Right renal cortex interstitium (tissue), 3 donors: ENCODE measurements around the gene NAALADL2. TPM values are rescaled to one million over a fixed set of nuclear protein-coding genes. Genes with fewer than 3 reads are reported as not detected.
A peak's percentile ranks its signal among the peaks of the same experiment; 100 is the strongest.
"Not testable (repeated sequence)": the region's sequence is repeated elsewhere in the genome, so short reads cannot be mapped to it uniquely, and the experiment has no call there.

Source experiments
- DNase-seq, 3 donors: peaks; one replicate each; pipeline ENCODE4 v3.0.0-alpha.2; 2013; ENCODE audit warnings: low read depth in 3 of 3, low spot score in 2 of 3
- polyA plus RNA-seq, 3 donors: library from polyadenylated mRNA; unstranded; fragments of 120-200 nt; gene quantifications; one replicate each; pipeline ENCODE4 v1.2.1, GENCODE V29; 2013; ENCODE audit not compliant: insufficient read length in 3 of 3

The NAALADL2 gene
- polyA plus RNA-seq, 3 donors = 18.2 to 22.0 (median 20.4) TPM

- DNase-seq = no peak
These were observed 207.7 kb downstream of the NAALADL2 start for GRCh38 chr3:175066617-175067415.

DNA sequence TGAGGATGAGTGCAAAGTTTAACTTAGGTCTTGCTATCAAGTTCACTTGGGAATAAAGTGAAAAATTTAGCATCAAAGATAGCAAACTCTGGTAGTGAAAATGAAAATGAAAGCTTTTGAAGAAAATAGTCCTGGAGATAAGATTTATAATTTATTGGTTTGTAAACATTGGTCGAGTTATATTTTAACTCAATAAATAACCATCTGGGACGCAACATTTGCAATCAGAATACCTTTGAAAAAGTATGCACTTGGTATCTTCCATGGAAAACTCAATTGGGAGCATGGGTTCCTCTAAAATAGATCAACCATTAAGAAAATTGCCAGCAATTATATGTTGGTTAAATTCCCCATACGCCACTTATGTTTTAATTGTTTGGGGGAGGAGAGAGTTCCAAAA lies 209.5 kb downstream of the NAALADL2 start:
- DNase-seq = no peak

- DNase-seq = no peak
These were observed 211.8 kb downstream of the NAALADL2 start for GRCh38 chr3:175070946-175071345.

DNA sequence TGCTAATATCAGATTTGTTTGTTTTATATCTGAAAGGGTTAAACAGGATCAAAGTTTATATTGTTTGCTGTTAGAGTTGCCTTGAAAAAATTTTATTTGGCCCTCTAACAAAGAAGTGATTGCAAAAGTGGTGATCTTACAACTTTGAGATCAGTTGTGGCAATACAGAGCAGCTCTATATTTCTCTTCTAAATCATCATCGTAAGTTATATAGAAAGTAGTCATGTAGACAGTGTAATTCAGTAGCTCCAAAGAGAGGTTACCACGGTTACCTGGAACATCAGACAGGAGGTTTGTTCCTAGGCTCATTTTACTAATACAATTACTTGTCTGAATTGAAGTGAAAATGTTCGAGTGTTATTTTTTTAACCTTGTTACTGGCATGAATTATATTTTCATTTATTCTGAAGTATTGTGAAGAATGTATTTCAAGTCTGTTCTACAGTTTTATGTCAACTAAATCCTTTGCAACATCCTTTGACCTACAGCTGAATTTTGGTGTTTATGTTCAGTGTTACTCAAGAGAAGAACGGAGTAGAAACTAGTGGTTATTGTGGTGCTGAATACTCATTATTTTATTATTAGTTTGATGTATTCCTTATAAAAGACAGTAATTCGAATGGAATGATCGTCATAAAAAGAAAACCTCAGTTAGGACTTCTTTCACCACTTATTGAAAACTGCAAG lies 214.2 kb downstream of the NAALADL2 start:
- DNase-seq = no peak

DNA sequence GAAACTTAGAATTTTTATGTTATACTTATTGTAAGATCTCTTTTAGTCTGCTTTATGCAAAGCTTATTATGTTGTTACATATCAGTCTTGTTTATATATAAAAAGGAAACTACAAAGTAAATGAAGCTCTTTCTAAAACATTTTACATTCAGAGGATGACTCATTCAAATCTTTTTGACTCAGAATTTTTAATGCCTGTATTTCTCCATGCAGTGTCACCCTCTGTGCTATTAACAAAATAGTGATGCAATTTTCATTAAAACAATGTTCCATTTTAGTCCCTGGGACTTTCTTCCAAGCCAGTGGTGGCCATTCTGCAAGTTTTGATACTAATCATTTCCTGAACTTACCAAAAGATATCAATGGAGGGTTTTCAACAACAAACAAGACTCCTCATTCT lies 216.1 kb downstream of the NAALADL2 start:
- no peak for DNase-seq

DNA sequence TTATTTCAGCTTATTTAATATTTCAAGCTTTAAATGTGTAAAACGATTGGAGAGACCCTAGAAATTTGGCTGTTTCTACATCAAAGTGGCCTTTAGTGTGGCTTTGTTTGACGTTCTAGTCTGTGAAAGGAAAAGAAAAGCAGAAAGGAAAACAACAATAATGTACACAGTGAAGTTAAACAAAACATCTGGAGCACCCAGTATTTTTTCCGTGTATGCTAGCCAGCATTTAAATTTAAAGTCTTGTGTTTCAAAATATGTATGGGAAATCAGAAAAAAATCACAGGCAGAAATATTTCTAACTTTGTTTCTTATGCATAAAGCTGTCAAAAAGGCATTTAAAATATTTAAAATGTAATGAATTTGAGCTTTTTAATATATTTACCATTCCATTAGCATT lies 218.1 kb downstream of the NAALADL2 start:
- DNase-seq = no peak

GRCh38 chr3:175082631-175083030 lies 223.5 kb downstream of the NAALADL2 start:
- no peak for DNase-seq

DNA sequence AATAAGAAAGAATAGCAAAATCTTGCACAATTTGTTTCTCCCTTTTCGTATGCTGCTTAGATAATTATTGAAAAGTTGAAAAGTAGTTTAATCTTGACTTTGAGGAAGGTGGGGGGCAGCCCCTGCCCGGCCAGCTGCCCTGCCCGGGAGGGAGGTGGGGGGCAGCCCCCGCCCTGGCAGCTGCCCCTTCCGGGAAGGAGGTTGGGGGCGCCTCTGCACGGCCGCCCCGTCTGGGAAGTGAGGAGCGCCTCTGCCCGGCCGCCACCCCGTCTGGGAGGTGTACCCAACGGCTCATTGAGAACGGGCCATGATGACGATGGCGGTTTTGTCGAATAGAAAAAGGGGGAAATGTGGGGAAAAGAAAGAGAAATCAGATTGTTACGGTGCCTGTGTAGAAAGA lies 228.0 kb downstream of the NAALADL2 start:
- not testable (repeated sequence) for DNase-seq

DNA sequence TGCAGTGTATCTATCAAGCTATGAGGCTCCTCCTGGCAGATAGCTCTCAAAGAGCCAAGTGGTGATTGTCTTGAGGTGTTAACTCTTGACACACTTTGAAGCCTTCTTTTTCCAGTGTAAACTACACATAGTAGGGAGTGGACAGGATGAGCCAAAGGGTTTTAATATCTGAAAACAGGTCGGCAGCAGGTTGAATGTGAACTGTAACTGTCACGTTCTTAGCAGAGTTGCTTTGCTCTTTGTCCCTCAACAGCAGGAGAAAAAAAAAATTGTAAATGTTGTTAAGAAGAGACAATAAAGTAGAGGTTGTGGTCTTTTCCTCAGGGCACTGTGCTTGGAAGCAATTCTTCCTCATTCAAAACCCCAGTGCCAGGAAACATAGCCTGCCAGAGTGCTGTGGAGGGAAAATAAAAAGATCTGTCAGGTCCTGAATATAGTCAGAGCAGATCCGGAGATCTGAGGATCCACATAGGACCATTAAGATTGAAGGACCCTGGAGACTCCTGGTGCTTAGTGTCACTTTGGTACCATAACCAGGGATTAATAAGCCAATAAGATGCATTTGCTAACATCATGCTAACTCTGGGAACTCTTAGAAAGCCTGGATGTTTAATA lies 229.7 kb downstream of the NAALADL2 start:
- DNase-seq = no peak

DNA sequence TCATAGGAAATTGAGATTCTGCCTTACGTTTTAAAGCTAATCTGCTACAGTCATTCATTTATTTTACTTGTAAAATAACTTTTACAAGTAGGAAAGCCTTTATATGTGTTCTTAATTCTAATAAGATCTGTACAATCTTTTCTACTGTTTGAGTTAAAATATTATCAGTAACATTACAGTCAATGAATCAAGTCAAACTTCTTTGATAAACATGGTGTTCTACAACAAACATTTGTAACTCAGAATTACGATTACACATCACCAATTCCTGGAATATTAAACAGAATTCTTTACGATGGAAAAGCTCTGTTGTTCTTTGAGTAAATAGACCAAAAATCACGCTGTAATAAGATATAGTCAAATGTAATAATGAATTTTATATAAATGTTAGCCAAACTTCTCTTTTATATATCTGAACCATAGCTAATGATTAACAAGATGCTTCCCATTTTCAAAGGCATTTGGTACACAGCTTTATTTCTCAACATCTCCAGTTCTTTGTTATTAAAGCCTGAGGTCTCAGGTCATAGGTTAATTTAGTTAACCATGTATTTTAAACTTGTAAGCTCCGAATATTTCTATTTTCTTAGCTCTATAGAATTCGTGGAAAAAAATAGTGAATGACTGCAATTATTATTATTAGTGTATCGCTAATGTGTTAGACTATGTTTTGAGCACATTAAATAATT lies 232.4 kb downstream of the NAALADL2 start:
- no peak for DNase-seq

GRCh38 chr3:175093748-175094147 lies 234.6 kb downstream of the NAALADL2 start:
- peak in 1 of 3 donors; percentile 5 for DNase-seq

GRCh38 chr3:175094344-175094743 lies 235.2 kb downstream of the NAALADL2 start:
- DNase-seq = no peak

- DNase-seq = no peak
These were observed 239.5 kb downstream of the NAALADL2 start for GRCh38 chr3:175098644-175099043.

- no peak for DNase-seq
These were observed 243.0 kb downstream of the NAALADL2 start for GRCh38 chr3:175102161-175102560.

- DNase-seq = no peak
These were observed 244.2 kb downstream of the NAALADL2 start for GRCh38 chr3:175103298-175103697.

- DNase-seq = no peak
These were observed 245.9 kb downstream of the NAALADL2 start for GRCh38 chr3:175105066-175105465.

DNA sequence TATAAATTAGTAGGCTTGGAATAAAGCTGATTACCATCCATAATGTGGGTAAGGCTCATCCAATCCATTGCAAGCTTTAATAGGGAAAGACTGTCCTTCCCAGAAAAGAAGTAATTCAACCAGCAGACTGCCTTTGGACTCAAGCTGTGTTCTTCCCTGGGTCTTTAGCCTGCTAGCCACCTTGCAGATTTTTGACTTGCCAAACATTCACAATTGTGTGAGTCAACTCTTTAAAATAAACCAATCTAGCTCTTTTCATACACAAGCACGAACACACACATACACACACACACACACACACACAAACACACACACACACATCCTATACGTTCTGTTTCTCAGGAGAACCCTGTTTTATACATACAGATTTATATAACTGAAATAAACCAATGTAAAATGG lies 248.1 kb downstream of the NAALADL2 start:
- no peak for DNase-seq

GRCh38 chr3:175107995-175108394 lies 248.9 kb downstream of the NAALADL2 start:
- no peak for DNase-seq

GRCh38 chr3:175108613-175109151 lies 249.5 kb downstream of the NAALADL2 start:
- DNase-seq = no peak

- no peak for DNase-seq
These were observed 251.9 kb downstream of the NAALADL2 start for GRCh38 chr3:175111036-175111435.

DNA sequence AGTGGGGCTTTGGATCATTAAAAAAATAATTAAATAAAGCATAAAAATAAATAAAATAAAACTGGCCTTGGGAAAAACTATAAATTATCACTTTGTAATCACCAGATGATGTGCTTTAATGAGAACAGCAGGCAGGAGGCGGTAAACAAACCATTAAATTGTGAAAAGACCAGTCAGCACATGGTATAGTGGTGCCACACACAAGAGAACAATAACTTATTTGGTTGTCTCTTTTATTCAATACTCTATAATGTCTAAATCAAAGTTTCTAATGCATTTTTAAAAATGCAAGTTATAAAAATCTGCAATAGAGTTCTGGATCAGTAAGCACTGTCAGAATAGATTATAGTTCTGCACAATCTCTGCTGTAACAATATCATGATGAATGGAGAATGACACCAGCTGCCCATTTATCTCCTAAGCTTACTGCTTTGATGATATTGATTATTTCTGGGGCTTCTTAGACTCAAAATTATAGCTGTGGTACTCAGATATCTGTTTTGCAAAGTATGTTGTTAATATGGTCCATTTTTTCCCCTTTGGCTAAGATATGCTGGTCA lies 259.3 kb downstream of the NAALADL2 start:
- no peak for DNase-seq
